ENCODE results near the gene IQSEC1.

DNA sequence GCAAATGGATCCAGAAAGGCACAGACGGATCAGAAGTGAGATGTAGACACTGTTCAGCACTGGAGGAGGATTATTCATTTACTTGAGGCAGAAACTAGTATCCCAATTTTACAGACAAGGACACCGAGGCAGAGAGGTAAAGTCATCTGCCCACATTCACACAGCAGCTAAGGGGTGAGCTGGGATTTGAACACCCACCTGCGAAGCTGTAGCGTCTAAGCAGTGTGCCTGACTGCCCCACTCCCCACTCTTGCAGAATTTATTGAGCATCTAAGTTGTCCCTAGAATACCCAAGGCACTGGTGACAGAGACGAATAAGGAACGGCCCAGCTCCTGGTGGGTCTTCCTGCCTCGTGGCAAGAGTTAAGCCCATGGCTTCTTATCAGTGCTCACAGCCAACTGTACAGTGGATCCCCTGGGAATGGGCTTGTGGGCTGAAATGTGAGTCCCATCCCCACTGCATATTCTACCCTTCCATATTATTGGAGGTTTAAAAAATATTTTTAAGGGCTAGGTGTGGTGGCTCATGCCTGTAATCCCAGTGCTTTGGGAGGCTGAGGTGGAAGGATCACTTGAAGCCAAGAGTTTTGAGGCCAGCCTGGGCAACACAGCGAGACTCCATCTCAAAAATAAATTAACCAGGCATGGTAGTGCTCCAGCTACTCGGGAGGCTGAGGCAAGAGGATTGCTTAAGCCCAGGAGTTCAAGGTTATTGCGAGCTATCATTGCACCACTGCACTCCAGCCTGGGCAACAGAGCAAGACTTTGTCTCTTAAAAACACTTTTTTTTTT, 77.6 kb downstream of the IQSEC1 start:
- TF ChIP-seq, protein P1, sequence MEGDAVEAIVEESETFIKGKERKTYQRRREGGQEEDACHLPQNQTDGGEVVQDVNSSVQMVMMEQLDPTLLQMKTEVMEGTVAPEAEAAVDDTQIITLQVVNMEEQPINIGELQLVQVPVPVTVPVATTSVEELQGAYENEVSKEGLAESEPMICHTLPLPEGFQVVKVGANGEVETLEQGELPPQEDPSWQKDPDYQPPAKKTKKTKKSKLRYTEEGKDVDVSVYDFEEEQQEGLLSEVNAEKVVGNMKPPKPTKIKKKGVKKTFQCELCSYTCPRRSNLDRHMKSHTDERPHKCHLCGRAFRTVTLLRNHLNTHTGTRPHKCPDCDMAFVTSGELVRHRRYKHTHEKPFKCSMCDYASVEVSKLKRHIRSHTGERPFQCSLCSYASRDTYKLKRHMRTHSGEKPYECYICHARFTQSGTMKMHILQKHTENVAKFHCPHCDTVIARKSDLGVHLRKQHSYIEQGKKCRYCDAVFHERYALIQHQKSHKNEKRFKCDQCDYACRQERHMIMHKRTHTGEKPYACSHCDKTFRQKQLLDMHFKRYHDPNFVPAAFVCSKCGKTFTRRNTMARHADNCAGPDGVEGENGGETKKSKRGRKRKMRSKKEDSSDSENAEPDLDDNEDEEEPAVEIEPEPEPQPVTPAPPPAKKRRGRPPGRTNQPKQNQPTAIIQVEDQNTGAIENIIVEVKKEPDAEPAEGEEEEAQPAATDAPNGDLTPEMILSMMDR (IDR thresholded peaks at IDR 0.05) = no peak
- TF ChIP-seq EP300 (IDR thresholded peaks at IDR 0.05) = no peak

Measured in sigmoid colon (tissue), 4 donors.